LNCAP (cell line): ENCODE data around the gene SLC7A9.

ENCODE experiments used
- CTCF ChIP-seq: fragments of 450-650 bp; IDR thresholded peaks from 2 replicates; pipeline ENCODE4 v1.5.1; 2017; ENCODE audit warnings: mild to moderate bottlenecking

The SLC7A9 gene

GRCh38 chr19:32862173-32862572, 7.4 kb downstream of the SLC7A9 start:
- no peak for TF ChIP-seq CTCF

- TF ChIP-seq CTCF, result no peak
These were observed 8.0 kb downstream of the SLC7A9 start for GRCh38 chr19:32861596-32861995.

GRCh38 chr19:32859591-32859990, 10.0 kb downstream of the SLC7A9 start:
- no peak for TF ChIP-seq CTCF

GRCh38 chr19:32858559-32858958, 11.0 kb downstream of the SLC7A9 start:
- TF ChIP-seq CTCF, result no peak

GRCh38 chr19:32858155-32858554, 11.4 kb downstream of the SLC7A9 start:
- no peak for TF ChIP-seq CTCF

- no peak for TF ChIP-seq CTCF
These were observed 12.0 kb downstream of the SLC7A9 start for GRCh38 chr19:32857584-32857983.

- TF ChIP-seq CTCF, result no peak
These were observed 17.4 kb downstream of the SLC7A9 start for GRCh38 chr19:32852216-32852615.

GRCh38 chr19:32843716-32844245, 25.8 kb downstream of the SLC7A9 start:
- TF ChIP-seq CTCF, result no peak
